GM23338 (cell line): Measurements from ENCODE around the gene CIDEA. TPM values are rescaled to one million over a fixed set of nuclear protein-coding genes. Genes with fewer than 3 reads are reported as not detected.

ENCODE experiments used
- CREB1 ChIP-seq: fragments of 250-450 bp; sonication (Bioruptor Pico); IDR thresholded peaks from 2 replicates; pipeline ENCODE4 v1.5.0; 2020; ENCODE audit warnings: low read depth, mild to moderate bottlenecking, moderate library complexity
- ETS1 ChIP-seq: IDR thresholded peaks from 2 replicates; pipeline ENCODE4 v1.6.1; 2016; ENCODE audit warnings: antibody characterized with exemption
- EZH2 ChIP-seq: fragments of 200-600 bp; sonication (generic); IDR thresholded peaks from one replicate; pipeline ENCODE4 v1.8.0; 2017; ENCODE audit warnings: antibody characterized with exemption, mild to moderate bottlenecking, low read depth; ENCODE audit not compliant: unreplicated experiment
- EZH2phosphoT487 ChIP-seq: fragments of 200-600 bp; sonication (generic); IDR thresholded peaks from one replicate; pipeline ENCODE4 v1.8.1; 2018; ENCODE audit warnings: antibody characterized with exemption; ENCODE audit not compliant: unreplicated experiment
- JUNB ChIP-seq: IDR thresholded peaks from one replicate; pipeline ENCODE4 v1.6.1; 2016; ENCODE audit warnings: antibody characterized with exemption; ENCODE audit not compliant: unreplicated experiment
- ZNF331 ChIP-seq: fragments of 250-450 bp; sonication (Bioruptor Pico); IDR thresholded peaks from 2 replicates; pipeline ENCODE4 v1.5.0; 2020; ENCODE audit warnings: low read depth, mild to moderate bottlenecking, moderate library complexity
- ZNF462 ChIP-seq: fragments of 250-450 bp; sonication (Bioruptor Pico); IDR thresholded peaks from 2 replicates; pipeline ENCODE4 v1.5.0; 2020; ENCODE audit warnings: mild to moderate bottlenecking, moderate library complexity
- polyA plus RNA-seq: library from polyadenylated mRNA; unstranded; fragments of >200 nt; fragmentation: Nextera tagmentation; extraction: Ambion mirVana; gene quantifications from 2 replicates; pipeline ENCODE4 v1.2.1, GENCODE V29; 2016
- total RNA-seq: library from RNA; depleted of rRNA; stranded (reverse); fragments of >200 nt; shearing (Covaris generic); gene quantifications from 2 replicates; pipeline ENCODE4 v1.2.3, GENCODE V29; 2014

The CIDEA gene
- total and polyA plus RNA-seq, 2 experiments from 2014 or later: 0.45 TPM; not detected in 1

- no peak for TF ChIP-seq ZNF462 (CRISPR knock-in tag)
- no peak for TF ChIP-seq CREB1 (CRISPR knock-in tag)
- no peak for TF ChIP-seq ETS1
- no peak for TF ChIP-seq EZH2phosphoT487
- TF ChIP-seq ZNF331 (CRISPR knock-in tag): no peak
- TF ChIP-seq EZH2: no peak
- TF ChIP-seq JUNB: no peak
Measured at GRCh38 chr18:12305930-12306629, 51.9 kb downstream of the CIDEA start (continued).
